HG03571 (cell line): ENCODE results near the gene CHPT1.
"Not testable (repeated sequence)": the region's sequence is repeated elsewhere in the genome, so short reads cannot be mapped to it uniquely, and the experiment has no call there.

Experiments used
- ATAC-seq: cut with Tn5 transposase; IDR thresholded peaks from one replicate; pipeline ENCODE4 v1.9.1; 2021; ENCODE audit not compliant: unreplicated experiment

Gene CHPT1

DNA sequence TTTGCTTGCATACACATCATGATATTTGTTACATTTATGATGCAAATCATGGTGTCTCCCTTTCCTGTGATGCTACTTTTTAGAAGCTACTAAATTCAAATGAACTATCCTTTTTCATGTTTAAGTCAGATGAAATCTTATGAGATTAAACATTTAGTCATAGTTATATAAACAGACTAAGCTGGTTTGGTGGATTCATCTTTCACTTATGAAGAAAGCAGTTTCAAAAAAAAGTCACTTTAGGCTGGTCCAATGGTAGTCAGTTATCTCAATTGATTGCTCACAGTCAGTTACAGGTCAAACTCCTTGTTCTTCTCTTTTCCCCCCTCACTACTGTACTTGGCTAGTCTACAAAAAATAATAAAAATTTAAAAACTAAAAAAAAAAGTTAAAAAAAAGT, 22.1 kb downstream of the CHPT1 start:
- no peak for ATAC-seq

DNA sequence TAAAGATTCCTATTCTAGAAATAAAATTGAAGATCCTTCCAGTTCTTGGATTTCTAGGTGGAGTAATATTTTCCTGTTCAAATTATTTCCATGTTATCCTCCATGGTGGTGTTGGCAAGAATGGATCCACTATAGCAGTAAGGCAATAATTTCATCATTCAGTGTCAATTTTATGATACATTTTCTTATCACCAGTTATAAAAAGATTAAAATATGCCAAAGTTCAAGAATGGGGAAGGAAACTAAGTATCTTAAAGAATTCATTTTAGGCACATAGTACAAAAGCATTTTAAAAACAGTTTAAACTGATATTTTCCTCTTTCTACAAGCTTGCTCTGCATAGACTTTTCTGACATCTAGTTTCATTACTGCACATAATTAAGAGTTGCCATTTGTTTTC, 22.7 kb downstream of the CHPT1 start:
- ATAC-seq: no peak

DNA sequence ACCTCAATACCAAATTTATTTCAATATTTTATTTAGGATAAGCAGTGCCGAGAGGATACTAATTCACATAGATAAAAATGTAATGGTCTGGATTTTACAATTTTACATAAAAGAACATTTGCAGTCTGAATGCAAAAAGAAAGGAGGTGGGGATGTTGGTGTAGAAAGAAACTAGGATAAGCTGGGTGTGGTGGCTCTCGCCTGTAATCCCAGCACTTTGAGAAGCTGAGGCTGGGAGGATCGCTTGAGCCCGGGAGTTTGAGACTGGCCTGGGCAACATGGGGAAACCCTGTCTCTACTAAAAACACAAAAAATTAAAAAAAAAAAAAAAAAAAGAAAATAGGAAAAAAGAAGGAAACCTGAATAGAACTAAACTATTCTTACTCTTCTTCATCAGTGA, 25.0 kb downstream of the CHPT1 start:
- ATAC-seq: no peak

GRCh38 chr12:101727098-101727497, 29.7 kb downstream of the CHPT1 start:
- no peak for ATAC-seq

GRCh38 chr12:101729842-101730241, 32.4 kb downstream of the CHPT1 start:
- no peak for ATAC-seq

- no peak for ATAC-seq
Observed at GRCh38 chr12:101732318-101732717, 34.9 kb downstream of the CHPT1 start.

GRCh38 chr12:101733166-101733565, 35.7 kb downstream of the CHPT1 start:
- peak; percentile 57 for ATAC-seq

DNA sequence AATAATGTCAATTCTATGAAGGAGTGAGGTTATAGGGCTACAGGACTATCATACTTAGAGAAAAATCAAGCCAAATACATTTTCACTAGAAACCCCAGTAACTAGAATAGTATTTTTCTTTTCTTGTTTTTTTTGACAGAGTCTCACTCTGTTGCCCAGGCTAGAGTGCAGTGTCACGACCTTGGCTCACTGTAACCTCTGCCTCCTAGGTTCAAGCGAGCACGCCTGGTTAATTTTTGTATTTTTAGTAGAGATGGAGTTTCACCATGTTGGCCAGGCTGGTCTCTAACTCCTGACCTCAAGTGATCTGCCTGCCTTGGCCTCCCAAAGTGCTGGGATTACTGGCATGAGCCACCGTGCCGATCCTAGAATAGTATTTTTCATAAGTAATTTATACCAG, 37.0 kb downstream of the CHPT1 start:
- ATAC-seq: not testable (repeated sequence)

- no peak for ATAC-seq
Observed at GRCh38 chr12:101737476-101737875, 40.0 kb downstream of the CHPT1 start.

DNA sequence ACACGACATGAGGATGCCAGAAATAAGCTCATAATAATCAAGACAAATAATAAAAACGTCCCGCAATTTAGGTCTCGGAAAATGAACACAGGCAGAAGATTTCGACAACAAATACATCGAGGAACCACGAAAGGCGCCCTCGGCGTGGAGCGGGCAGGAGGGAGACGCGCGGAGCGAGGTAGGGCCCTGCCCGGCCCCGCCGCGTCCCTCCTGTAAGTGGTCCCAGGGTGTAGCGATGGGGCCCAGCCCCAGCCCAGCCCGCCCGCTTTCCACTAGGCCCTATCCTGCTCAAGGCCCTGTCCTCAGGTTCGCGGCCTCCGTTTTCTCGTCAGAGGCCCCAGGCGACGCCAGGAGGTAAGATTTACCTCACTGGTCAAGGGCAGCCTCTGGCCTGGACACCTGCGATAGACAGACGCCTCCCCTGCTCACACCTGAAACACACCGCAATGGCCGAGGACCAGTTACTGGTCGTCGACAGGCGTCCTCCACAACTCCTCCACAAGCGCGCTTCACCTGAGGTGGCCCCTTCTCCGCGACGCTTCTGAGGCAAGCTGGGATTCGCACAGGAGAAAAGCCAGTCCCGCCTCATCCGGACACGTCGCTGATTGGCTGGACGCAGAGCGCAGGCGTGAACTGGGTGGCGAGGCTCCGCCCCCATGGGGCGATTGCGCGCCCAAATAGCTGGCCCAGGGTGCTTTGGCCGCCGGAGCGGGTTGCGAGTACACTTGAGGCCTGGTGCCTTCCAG, 41.7 kb downstream of the CHPT1 start, which contains the start of gene SYCP3:
SYCP3 (minus strand) TSS at position 543 of the 746 bp plus-strand sequence. CDS start 1,527 bp downstream, outside the sequence.
- ATAC-seq: no peak

GRCh38 chr12:101740566-101740965, 43.1 kb downstream of the CHPT1 start:
- no peak for ATAC-seq

DNA sequence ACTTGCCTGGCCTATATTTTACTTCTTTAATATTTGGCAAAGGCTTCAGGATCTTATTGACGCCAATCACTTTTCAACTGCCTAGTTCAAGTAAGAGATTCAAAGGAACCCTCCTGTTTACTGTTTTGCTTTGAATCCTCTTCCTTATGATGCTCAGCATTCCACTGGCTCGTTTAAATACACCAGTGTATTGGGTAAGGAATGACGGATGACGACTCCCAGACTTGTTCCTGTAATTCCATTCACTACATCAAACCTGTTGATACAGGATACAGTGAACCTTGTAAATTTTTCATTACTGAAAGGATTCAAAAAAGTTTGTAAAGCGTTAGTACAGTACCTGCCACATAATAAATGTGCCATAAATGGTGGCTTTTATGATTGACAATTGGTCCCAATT, 43.5 kb downstream of the CHPT1 start:
- no peak for ATAC-seq

DNA sequence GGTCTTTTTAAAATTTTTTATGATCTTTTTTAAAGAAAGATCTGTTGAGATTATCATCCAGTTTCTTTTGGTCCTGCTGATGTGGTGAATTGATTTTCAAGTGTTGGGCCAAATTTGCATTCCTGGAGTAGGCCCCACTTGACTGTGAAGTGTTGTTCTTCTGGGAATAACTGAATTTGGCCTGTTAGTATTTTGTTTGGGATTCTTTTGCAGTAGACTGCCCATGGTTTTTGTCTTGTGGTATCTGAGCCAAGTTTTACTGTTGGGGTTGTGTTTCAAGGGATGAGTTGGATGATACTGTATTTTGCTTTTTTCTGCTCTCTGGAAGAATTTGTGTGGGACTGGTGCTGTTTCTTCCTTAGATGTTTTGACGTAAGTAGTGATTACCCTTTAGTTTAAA, 45.8 kb downstream of the CHPT1 start:
- ATAC-seq: no peak

GRCh38 chr12:101743724-101744472, 46.5 kb downstream of the CHPT1 start:
- peak; percentile 94 for ATAC-seq

GRCh38 chr12:101745481-101745880, 48.0 kb downstream of the CHPT1 start:
- no peak for ATAC-seq

DNA sequence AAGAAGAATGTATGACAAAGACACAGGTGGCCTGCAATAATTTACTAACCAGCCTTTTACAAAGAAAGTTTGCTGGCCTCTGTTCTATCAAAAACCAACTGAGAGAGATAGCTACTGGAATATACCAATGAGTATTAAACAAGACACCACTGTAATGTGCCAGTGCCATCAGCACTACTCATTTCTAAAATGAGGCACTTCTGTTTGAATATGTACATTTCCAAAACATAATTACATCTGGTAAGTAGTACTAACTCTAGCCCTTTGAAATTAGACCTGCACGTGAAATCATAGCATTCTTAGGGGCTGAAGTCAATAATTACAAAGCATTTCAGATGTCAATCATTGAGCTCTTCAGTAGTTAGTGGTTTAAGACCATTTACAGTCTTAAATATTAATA, 48.8 kb downstream of the CHPT1 start:
- ATAC-seq: no peak

- ATAC-seq: no peak
Observed at GRCh38 chr12:101746661-101747060, 49.2 kb downstream of the CHPT1 start.

DNA sequence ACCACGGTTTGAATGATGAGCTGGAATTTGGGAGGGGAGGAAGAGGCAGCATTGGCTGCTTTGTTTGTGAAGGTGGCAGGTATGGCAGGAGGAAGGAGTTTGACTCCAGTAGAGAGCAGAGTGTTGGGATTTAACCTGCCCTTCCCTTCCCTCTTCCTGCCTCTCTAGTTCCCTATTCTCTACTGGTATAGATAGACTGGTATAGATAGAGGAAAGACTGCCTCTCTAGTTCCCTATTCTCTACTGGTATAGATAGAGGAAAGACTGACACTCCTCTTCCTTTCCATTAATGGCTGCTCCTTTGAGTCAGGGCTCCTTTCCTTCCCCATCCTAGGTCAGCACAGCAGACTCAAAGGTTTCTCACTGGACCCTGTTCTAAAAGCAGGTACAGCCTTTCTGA, 50.3 kb downstream of the CHPT1 start:
- ATAC-seq: no peak

GRCh38 chr12:101748907-101749306, 51.5 kb downstream of the CHPT1 start:
- ATAC-seq: no peak

DNA sequence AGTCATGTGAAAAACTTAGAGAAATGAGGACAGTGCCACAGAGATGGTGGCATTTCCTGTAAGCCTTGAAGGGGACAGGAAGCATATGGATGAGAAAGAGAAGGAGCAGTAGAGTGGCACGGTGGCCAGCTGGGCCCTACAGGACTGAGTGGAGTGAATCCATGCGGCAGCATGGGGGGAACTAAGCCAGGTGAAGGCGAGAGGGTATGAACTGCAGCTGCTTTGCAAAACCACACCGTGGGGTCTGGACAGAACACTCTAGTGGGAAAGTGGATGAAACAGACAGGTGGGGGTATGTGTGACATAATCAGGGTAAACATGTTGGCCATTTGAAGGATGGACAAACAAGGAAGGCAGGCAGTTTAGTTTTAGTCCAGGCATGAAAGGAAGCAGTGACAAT, 52.2 kb downstream of the CHPT1 start:
- no peak for ATAC-seq

DNA sequence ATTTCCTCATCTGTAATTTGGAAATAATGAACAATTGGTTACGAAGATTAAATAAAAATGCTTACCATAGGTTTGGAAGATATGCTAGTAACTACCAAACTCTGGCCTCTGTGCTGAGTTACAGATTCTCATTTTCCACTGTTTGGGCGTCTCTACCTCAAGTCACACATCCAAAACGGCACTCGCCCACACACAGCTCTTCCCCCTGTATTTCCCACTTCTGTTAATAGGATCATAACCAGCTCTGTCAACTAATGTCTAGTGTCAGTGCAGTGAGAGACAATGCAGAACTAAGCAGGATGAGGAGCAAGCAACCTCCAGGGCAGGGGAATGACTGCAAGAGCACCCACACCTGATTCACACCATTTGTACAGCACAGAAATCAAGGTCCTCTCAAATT, 52.7 kb downstream of the CHPT1 start:
- ATAC-seq: no peak

GRCh38 chr12:101759396-101760047, 62.1 kb downstream of the CHPT1 start:
- peak; percentile 45 for ATAC-seq
